ENCODE measurements around the gene PCDHGA8.

DNA sequence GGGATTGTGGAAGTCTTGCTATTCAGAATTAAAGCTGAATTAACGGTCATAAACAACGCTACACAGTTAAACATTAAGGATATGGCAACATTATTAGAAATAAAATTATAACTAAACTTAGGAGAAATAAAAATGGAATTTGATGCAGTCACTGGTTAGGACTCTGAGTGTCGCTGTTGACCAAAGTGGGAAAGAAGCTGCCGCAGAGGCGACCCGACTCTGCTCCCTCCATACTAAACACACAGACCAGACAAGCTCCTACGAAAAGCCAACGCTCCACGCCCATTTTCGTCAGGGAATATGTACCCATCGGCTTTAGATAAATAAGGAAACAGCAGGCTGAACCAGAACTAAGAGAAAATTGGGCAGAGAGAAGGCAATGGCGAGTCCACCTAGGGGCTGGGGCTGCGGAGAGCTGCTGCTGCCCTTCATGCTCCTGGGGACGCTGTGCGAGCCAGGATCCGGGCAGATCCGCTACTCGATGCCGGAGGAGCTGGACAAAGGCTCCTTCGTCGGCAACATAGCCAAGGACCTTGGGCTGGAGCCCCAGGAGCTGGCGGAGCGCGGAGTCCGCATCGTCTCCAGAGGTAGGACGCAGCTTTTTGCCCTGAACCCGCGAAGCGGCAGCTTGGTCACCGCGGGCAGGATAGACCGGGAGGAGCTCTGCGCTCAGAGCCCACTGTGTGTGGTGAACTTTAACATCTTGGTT, 28.3 kb upstream of the PCDHGA8 start, which contains the start of gene PCDHGA5:
- TF ChIP-seq POLR2A (IDR thresholded peaks at IDR 0.05; ENCODE audit: low read length) (no peak), GATA1 (IDR thresholded peaks at IDR 0.05; ENCODE audit: low read depth, low read length) (no peak)

Measured in erythroblast (primary cell).